HG03457 (cell line): ENCODE measurements around the gene TMEM14C.
"Not testable (repeated sequence)": the region's sequence is repeated elsewhere in the genome, so short reads cannot be mapped to it uniquely, and the experiment has no call there.

Source experiments
- ATAC-seq: cut with Tn5 transposase; IDR thresholded peaks from one replicate; pipeline ENCODE4 v1.9.1; 2021; ENCODE audit warnings: moderate number of reproducible peaks; ENCODE audit not compliant: unreplicated experiment

TMEM14C gene

GRCh38 chr6:10720960-10721849 is 1.7 kb upstream of the TMEM14C start:
- not testable (repeated sequence) for ATAC-seq

GRCh38 chr6:10721850-10722569 is 860 bp upstream of the TMEM14C start:
- ATAC-seq, result no peak

GRCh38 chr6:10722570-10722819 is 375 bp upstream of the TMEM14C start:
- ATAC-seq, result no peak

- ATAC-seq, result no peak
Observed at GRCh38 chr6:10723567-10723881, 654 bp downstream of the TMEM14C start.

- no peak for ATAC-seq
Observed at GRCh38 chr6:10725044-10725443, 2.2 kb downstream of the TMEM14C start.

- ATAC-seq, result no peak
Observed at GRCh38 chr6:10725716-10726115, 2.8 kb downstream of the TMEM14C start.

GRCh38 chr6:10730254-10730653 is 7.4 kb downstream of the TMEM14C start:
- ATAC-seq, result no peak

- no peak for ATAC-seq
Observed at GRCh38 chr6:10733151-10733715, 10.4 kb downstream of the TMEM14C start.

- ATAC-seq, result no peak
Observed at GRCh38 chr6:10733863-10734262, 11.0 kb downstream of the TMEM14C start.

GRCh38 chr6:10736731-10737130 is 13.9 kb downstream of the TMEM14C start:
- ATAC-seq, result no peak

- no peak for ATAC-seq
Observed at GRCh38 chr6:10740061-10740460, 17.2 kb downstream of the TMEM14C start.

- ATAC-seq, result not testable (repeated sequence)
Observed at GRCh38 chr6:10741643-10742042, 18.8 kb downstream of the TMEM14C start.

GRCh38 chr6:10742251-10742650 is 19.4 kb downstream of the TMEM14C start:
- no peak for ATAC-seq

- ATAC-seq, result no peak
Observed at GRCh38 chr6:10743515-10743914, 20.6 kb downstream of the TMEM14C start.

- no peak for ATAC-seq
Observed at GRCh38 chr6:10745116-10745515, 22.2 kb downstream of the TMEM14C start.

- ATAC-seq, result no peak
Observed at GRCh38 chr6:10746915-10747250, 24.0 kb downstream of the TMEM14C start.

GRCh38 chr6:10747251-10747972 is 24.5 kb downstream of the TMEM14C start, which contains the start of gene TMEM14B:
TSS of gene TMEM14B (plus strand) at chr6:10747805. CDS start at chr6:10749246, 1,441 bp downstream.
- peak; percentile 94 for ATAC-seq

GRCh38 chr6:10749734-10750133 is 26.9 kb downstream of the TMEM14C start:
- no peak for ATAC-seq

GRCh38 chr6:10750568-10750967 is 27.7 kb downstream of the TMEM14C start:
- ATAC-seq, result not testable (repeated sequence)

- not testable (repeated sequence) for ATAC-seq
Observed at GRCh38 chr6:10751757-10752156, 28.9 kb downstream of the TMEM14C start.

- ATAC-seq, result no peak
Observed at GRCh38 chr6:10756085-10756484, 33.2 kb downstream of the TMEM14C start.
